Liver (tissue), 9 donors: ENCODE measurements around the gene SGMS1. TPM values are rescaled to one million over a fixed set of nuclear protein-coding genes. Genes with fewer than 3 reads are reported as not detected.

Source experiments
- DNase-seq: peaks from one replicate; pipeline ENCODE4 v3.0.0-alpha.2; 2017; ENCODE audit warnings: low spot score
- H3K27ac ChIP-seq, 2 donors: one replicate each; pipeline ENCODE4 v1.7.0; 2013; ENCODE audit warnings: inconsistent platforms in 2 of 2, low read length in 2 of 2, control low read depth in 1 of 2, low read depth in 1 of 2, mild to moderate bottlenecking in 1 of 2
- H3K27me3 ChIP-seq, 4 donors: one replicate each; pipeline versions ENCODE4 v1.6.1 to v1.7.0; 2013; ENCODE audit warnings: low read length in 3 of 4, inconsistent platforms in 1 of 4, mild to moderate bottlenecking in 1 of 4, moderate library complexity in 1 of 4; ENCODE audit not compliant: control insufficient read depth in 4 of 4, insufficient read depth in 4 of 4
- H3K36me3 ChIP-seq, 4 donors: one replicate each; pipeline versions ENCODE4 v1.6.1 to v1.7.0; 2013; ENCODE audit warnings: low read length in 3 of 4, mild to moderate bottlenecking in 3 of 4, low read depth in 1 of 4, moderate library complexity in 1 of 4; ENCODE audit not compliant: control insufficient read depth in 4 of 4, insufficient read depth in 3 of 4
- H3K4me1 ChIP-seq, 4 donors: one replicate each; pipeline versions ENCODE4 v1.6.1 to v1.7.0; 2013; ENCODE audit warnings: low read length in 3 of 4, mild to moderate bottlenecking in 3 of 4, moderate library complexity in 1 of 4; ENCODE audit not compliant: control insufficient read depth in 4 of 4, insufficient read depth in 4 of 4
- H3K4me3 ChIP-seq, 3 donors: one replicate each; pipeline versions ENCODE4 v1.6.1 to v1.7.0; 2013; ENCODE audit warnings: low read length in 3 of 3, control low read depth in 1 of 3, low read depth in 1 of 3, mild to moderate bottlenecking in 1 of 3
- H3K9ac ChIP-seq, 2 donors: one replicate each; pipeline ENCODE4 v1.7.0; 2013; ENCODE audit warnings: low read length in 2 of 2, mild to moderate bottlenecking in 2 of 2, moderate library complexity in 2 of 2, control low read depth in 1 of 2, low read depth in 1 of 2
- H3K9me3 ChIP-seq, 4 donors: one replicate each; pipeline versions ENCODE4 v1.6.1 to v1.7.0; 2013; ENCODE audit warnings: low read length in 3 of 4; ENCODE audit not compliant: control insufficient read depth in 4 of 4
- ATF3 ChIP-seq: IDR thresholded peaks from 2 replicates; pipeline ENCODE4 v1.6.1; 2016; ENCODE audit warnings: antibody characterized with exemption
- CTCF ChIP-seq: fragments of 150-350 bp; IDR thresholded peaks from 2 replicates; pipeline ENCODE4 v1.5.1; 2017; ENCODE audit warnings: improper control_type of control experiment, low read depth, low read length; ENCODE audit not compliant: missing input control
- EGR1 ChIP-seq, 2 donors: IDR thresholded peaks; 2 replicates each; pipeline ENCODE4 v1.6.1; 2016 to 2018; ENCODE audit warnings: antibody characterized with exemption in 2 of 2, low read depth in 2 of 2
- FOXA1 ChIP-seq: IDR thresholded peaks from 2 replicates; pipeline ENCODE4 v1.6.1; 2016; ENCODE audit warnings: antibody characterized with exemption
- FOXA2 ChIP-seq: IDR thresholded peaks from 2 replicates; pipeline ENCODE4 v1.6.1; 2016; ENCODE audit warnings: antibody characterized with exemption
- GABPA ChIP-seq, 2 donors: IDR thresholded peaks in 1 of 2; conservative IDR thresholded peaks in 1 of 2; 2 replicates each; pipeline ENCODE4 v1.6.1; 2016; ENCODE audit warnings: antibody characterized with exemption in 2 of 2, mild to moderate bottlenecking in 1 of 2, moderate library complexity in 1 of 2
- HNF4A ChIP-seq, 2 donors: conservative IDR thresholded peaks; 2 replicates each; pipeline ENCODE4 v1.6.1; 2016; ENCODE audit warnings: antibody characterized with exemption in 2 of 2, mild to moderate bottlenecking in 2 of 2
- HNF4G ChIP-seq: IDR thresholded peaks from 2 replicates; pipeline ENCODE4 v1.6.1; 2016; ENCODE audit warnings: antibody characterized with exemption
- JUND ChIP-seq, 2 donors: IDR thresholded peaks; 2 replicates each; pipeline ENCODE4 v1.6.1; 2016; ENCODE audit warnings: antibody characterized with exemption in 2 of 2
- MAX ChIP-seq: IDR thresholded peaks from 2 replicates; pipeline ENCODE4 v1.6.1; 2016; ENCODE audit warnings: antibody characterized with exemption
- NR2F2 ChIP-seq: IDR thresholded peaks from 2 replicates; pipeline ENCODE4 v1.6.1; 2016; ENCODE audit warnings: antibody characterized with exemption
- REST ChIP-seq: IDR thresholded peaks from 2 replicates; pipeline ENCODE4 v1.6.1; 2016; ENCODE audit warnings: antibody characterized with exemption, mild to moderate bottlenecking
- RXRA ChIP-seq, 2 donors: IDR thresholded peaks; 2 replicates each; pipeline ENCODE4 v1.6.1; 2017 to 2018; ENCODE audit warnings: antibody characterized with exemption in 2 of 2, mild to moderate bottlenecking in 1 of 2
- SP1 ChIP-seq: IDR thresholded peaks from 2 replicates; pipeline ENCODE4 v1.6.1; 2018; ENCODE audit warnings: antibody characterized with exemption, mild to moderate bottlenecking
- TAF1 ChIP-seq: conservative IDR thresholded peaks from 2 replicates; pipeline ENCODE4 v1.6.1; 2016; ENCODE audit warnings: antibody characterized with exemption, mild to moderate bottlenecking
- YY1 ChIP-seq: IDR thresholded peaks from 2 replicates; pipeline ENCODE4 v1.6.1; 2016; ENCODE audit warnings: antibody characterized with exemption, mild to moderate bottlenecking
- ZBTB33 ChIP-seq: IDR thresholded peaks from 2 replicates; pipeline ENCODE4 v1.6.1; 2016; ENCODE audit warnings: antibody characterized with exemption
- WGBS: extraction: QIAGEN DNeasy Blood & Tissue Kit; methylation state at CpG from one replicate; pipeline ENCODE4 v1.1.7; 2013; 5-methylcytosine and 5-hydroxymethylcytosine counted together
- polyA plus RNA-seq, 2 donors: library from polyadenylated mRNA; stranded (reverse) in 1 of 2; unstranded in 1 of 2; fragments of 200-250 nt in 1 of 2; fragments of >200 nt in 1 of 2; fragmentation: Nextera tagmentation in 1 of 2; extraction: Ambion mirVana in 1 of 2; gene quantifications; one replicate each; pipeline versions ENCODE4 v1.2.1 to v1.2.3, GENCODE V29; 2013 to 2015
- total RNA-seq, 2 donors: library from RNA; depleted of rRNA; stranded (reverse); fragments of >200 nt; gene quantifications; one replicate each; pipeline ENCODE4 v1.2.3, GENCODE V29; 2014
- donor health status: healthy.
- donor health status: healthy.
- donor health status: healthy.
- donor health status: healthy.
- donor health status: healthy.

Gene SGMS1
- total and polyA plus RNA-seq, 4 donors = 6.8 to 98.2 (median 21.1) TPM

GRCh38 chr10:50517626-50518025, 106.1 kb downstream of the SGMS1 start:
- no peak for DNase-seq
- TF ChIP-seq TAF1 (no peak), ATF3 (no peak), HNF4A (conservative IDR thresholded peaks at IDR 0.05) (no peak), YY1 (no peak), MAX (no peak), HNF4G (no peak), REST (no peak), FOXA2 (no peak), FOXA1 (no peak), CTCF (no peak), SP1 (no peak)
- Histone ChIP-seq H3K4me3 (no peak overlapping the region), H3K9ac (no peak overlapping the region), H3K27me3 (no peaks in the 10 kb centered on the region), H3K27ac (no peak overlapping the region), H3K9me3 (no peaks in the 10 kb centered on the region), H3K4me1 (peaks cover 0 to 13% (median 6%) of the 10 kb centered on the region in 4 donors), H3K36me3 (peaks cover 0 to 7% (median 0%) of the 10 kb centered on the region in 4 donors)
- 75% methylated on average over 3 of the region's 3 CpGs for WGBS

GRCh38 chr10:50516171-50516570, 107.6 kb downstream of the SGMS1 start:
- no peak for DNase-seq
- no peaks in the 10 kb centered on the region for H3K27me3 ChIP-seq
- no peak overlapping the region for H3K27ac ChIP-seq
- peaks cover 0 to 7% (median 0%) of the 10 kb centered on the region in 4 donors for H3K36me3 ChIP-seq
- 83% methylated on average over 1 of the region's 1 CpG for WGBS
- no peak overlapping the region for H3K9ac ChIP-seq
- H3K4me3 ChIP-seq = no peak overlapping the region
- no peaks in the 10 kb centered on the region for H3K9me3 ChIP-seq
- peaks cover 3 to 24% (median 8%) of the 10 kb centered on the region in 4 donors for H3K4me1 ChIP-seq
- TF ChIP-seq EGR1 (IDR thresholded peaks at IDR 0.05; ENCODE audit: low read depth in 2 of 2) = no peak
- no peak for TF ChIP-seq HNF4A (conservative IDR thresholded peaks at IDR 0.05)
- TF ChIP-seq GABPA (IDR thresholded peaks at IDR 0.05 in 1 of 2, conservative IDR thresholded peaks at IDR 0.05 in 1 of 2) = no peak
- no peak for TF ChIP-seq SP1
- no peak for TF ChIP-seq HNF4G
- TF ChIP-seq CTCF = no peak
- no peak for TF ChIP-seq ATF3
- no peak for TF ChIP-seq RXRA (IDR thresholded peaks at IDR 0.05)
- no peak for TF ChIP-seq MAX
- no peak for TF ChIP-seq REST
- no peak for TF ChIP-seq JUND (IDR thresholded peaks at IDR 0.05)
- no peak for TF ChIP-seq YY1
- TF ChIP-seq NR2F2 = no peak
- TF ChIP-seq FOXA2 = no peak
- no peak for TF ChIP-seq ZBTB33
